ENCODE data around the gene KIF3A.
"Not testable (repeated sequence)": the region's sequence is repeated elsewhere in the genome, so short reads cannot be mapped to it uniquely, and the experiment has no call there.

Gene KIF3A

GRCh38 chr5:132714456-132715307 lies 22.7 kb downstream of the KIF3A start:
- DNase-seq: no peak

- DNase-seq: no peak
Observed at GRCh38 chr5:132708645-132709044, 28.7 kb downstream of the KIF3A start.

- no peak for DNase-seq
Observed at GRCh38 chr5:132704875-132705274, 32.5 kb downstream of the KIF3A start.

GRCh38 chr5:132695956-132696355 lies 41.4 kb downstream of the KIF3A start:
- no peak for DNase-seq

- DNase-seq: no peak
Observed at GRCh38 chr5:132692632-132692967, 44.7 kb downstream of the KIF3A start.

GRCh38 chr5:132691755-132692631 lies 45.4 kb downstream of the KIF3A start:
- DNase-seq: not testable (repeated sequence)

- no peak for DNase-seq
Observed at GRCh38 chr5:132690156-132690555, 47.2 kb downstream of the KIF3A start.

- no peak for DNase-seq
Observed at GRCh38 chr5:132689513-132689912, 47.8 kb downstream of the KIF3A start.

GRCh38 chr5:132688536-132689339 lies 48.6 kb downstream of the KIF3A start:
- peak in 1 of 2 experiments; percentile 29 for DNase-seq

- DNase-seq: peak in 1 of 2 experiments; percentile 8
Observed at GRCh38 chr5:132687995-132688394, 49.4 kb downstream of the KIF3A start.

GRCh38 chr5:132686193-132686592 lies 51.2 kb downstream of the KIF3A start:
- no peak for DNase-seq

GRCh38 chr5:132684922-132685720 lies 52.2 kb downstream of the KIF3A start:
- no peak for DNase-seq

- no peak for DNase-seq
Observed at GRCh38 chr5:132684491-132684890, 52.9 kb downstream of the KIF3A start.

GRCh38 chr5:132681983-132682382 lies 55.4 kb downstream of the KIF3A start:
- no peak for DNase-seq

GRCh38 chr5:132681476-132681831 lies 55.9 kb downstream of the KIF3A start:
- DNase-seq: no peak

- no peak for DNase-seq
Observed at GRCh38 chr5:132680780-132681475, 56.4 kb downstream of the KIF3A start.

- DNase-seq: no peak
Observed at GRCh38 chr5:132679717-132680380, 57.5 kb downstream of the KIF3A start.

- DNase-seq: no peak
Observed at GRCh38 chr5:132679166-132679565, 58.2 kb downstream of the KIF3A start.

- DNase-seq: no peak
Observed at GRCh38 chr5:132678735-132679134, 58.6 kb downstream of the KIF3A start.

GRCh38 chr5:132677682-132678400 lies 59.5 kb downstream of the KIF3A start:
- DNase-seq: no peak
